ENCODE results near the gene WDR12. TPM values are rescaled to one million over a fixed set of nuclear protein-coding genes. Genes with fewer than 3 reads are reported as not detected.
"Not testable (repeated sequence)": the region's sequence is repeated elsewhere in the genome, so short reads cannot be mapped to it uniquely, and the experiment has no call there.

The WDR12 gene
- total and polyA plus RNA-seq, 2 donors (not counting 3 experiments of a cell fraction or from before 2014, with no cell fraction given) = 8.5 to 65.6 TPM

DNA sequence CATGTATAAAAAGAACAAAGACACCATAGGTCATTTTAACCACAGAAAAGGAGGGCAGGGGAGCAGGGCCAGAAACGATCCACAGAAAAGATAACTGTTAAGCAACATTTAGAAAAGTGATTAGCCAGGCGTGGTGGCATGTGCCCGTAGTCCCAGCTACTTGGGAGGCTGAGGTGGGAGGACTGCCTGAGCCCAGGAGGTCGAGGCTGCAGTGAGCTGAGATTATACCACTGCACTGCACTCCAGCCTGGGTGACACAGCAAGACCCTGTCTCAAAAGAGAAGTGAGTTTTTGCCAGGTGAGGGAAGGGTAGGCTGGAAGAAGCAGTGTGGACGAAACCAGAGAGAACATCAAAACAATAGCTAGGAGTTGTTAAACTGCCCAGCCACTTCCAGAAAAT is 3.3 kb downstream of the WDR12 start:
- no peak for TF ChIP-seq GATA2 (IDR thresholded peaks at IDR 0.05; ENCODE audit: insufficient read depth, insufficient read length, low read depth, low read length)
- no peak for TF ChIP-seq POLR2AphosphoS5 (IDR thresholded peaks at IDR 0.05; ENCODE audit: insufficient read depth, low read depth, low read length)
- TF ChIP-seq CTCF (IDR thresholded peaks at IDR 0.05; ENCODE audit: extremely low read depth in 1 of 2, insufficient read depth in 1 of 2, low read depth in 1 of 2, low read length in 2 of 2) = no peak
- no peak for TF ChIP-seq MAX (IDR thresholded peaks at IDR 0.05; ENCODE audit: insufficient read depth, insufficient read length)
- POLR2A ChIA-PET = no interaction called here
- CTCF ChIA-PET = interaction anchor here (1.3 kb wide), 1 partner anchor 36 kb away, joined by 3 read pairs; the partner anchor contains the start of gene ICA1L
- no peaks in the 10 kb centered on the region for H3K9me1 ChIP-seq (replicated peaks; ENCODE audit: control insufficient read depth, extremely low read depth, insufficient read depth, low read length)
- no TSS peak for BruUV-seq (replicated peaks)
- intact Hi-C loops (cut with micrococcal nuclease) = loop anchor here (2.0 kb wide), 1 partner anchor 37 kb away; the partner anchor contains the start of gene ICA1L
- H3K4me2 ChIP-seq (ENCODE audit: insufficient read depth, low read length) = no peak overlapping the region
- no peaks in the 10 kb centered on the region for H4K20me1 ChIP-seq (replicated peaks; ENCODE audit: control insufficient read depth, extremely low read depth, insufficient read depth, low read length)
- H3K27ac ChIP-seq (ENCODE audit: insufficient read depth, low read depth, low read length) = no peak overlapping the region
- no peaks in the 10 kb centered on the region for H3K9me3 ChIP-seq (replicated peaks; ENCODE audit: control insufficient read depth, insufficient read depth, low read length)
- H3K4me1 ChIP-seq (ENCODE audit: control insufficient read depth, extremely low read depth, insufficient read depth, low read length) = peaks cover 7% of the 10 kb centered on the region
- H3K79me2 ChIP-seq (ENCODE audit: control insufficient read depth, insufficient read depth, low read length) = peaks cover 55% of the 10 kb centered on the region
- H3K27me3 ChIP-seq (ENCODE audit: control insufficient read depth in 2 of 2, insufficient read depth in 2 of 2, low read length in 2 of 2) = no peaks in the 10 kb centered on the region
- FAIRE-seq = no peak
- no peak overlapping the region for H3K9ac ChIP-seq (replicated peaks; ENCODE audit: extremely low read depth, insufficient read depth, low read length)
- H3K4me3 ChIP-seq (replicated peaks in 1 of 3; ENCODE audit: insufficient read depth in 1 of 3, low read depth in 1 of 3, low read length in 3 of 3) = no peak overlapping the region
- H2AFZ ChIP-seq (ENCODE audit: low read depth, low read length) = no peak overlapping the region
- H3K36me3 ChIP-seq (ENCODE audit: control insufficient read depth in 2 of 2, extremely low read depth in 1 of 2, insufficient read depth in 2 of 2, low read length in 2 of 2) = no peaks in the 10 kb centered on the region
- DNase-seq (ENCODE audit: low read depth, low spot score) = no peak
- dilution Hi-C loops (cut with MboI; ENCODE audit: extremely low pct_ligation_motif_present, low sequenced_read_pairs) = no loop called here

DNA sequence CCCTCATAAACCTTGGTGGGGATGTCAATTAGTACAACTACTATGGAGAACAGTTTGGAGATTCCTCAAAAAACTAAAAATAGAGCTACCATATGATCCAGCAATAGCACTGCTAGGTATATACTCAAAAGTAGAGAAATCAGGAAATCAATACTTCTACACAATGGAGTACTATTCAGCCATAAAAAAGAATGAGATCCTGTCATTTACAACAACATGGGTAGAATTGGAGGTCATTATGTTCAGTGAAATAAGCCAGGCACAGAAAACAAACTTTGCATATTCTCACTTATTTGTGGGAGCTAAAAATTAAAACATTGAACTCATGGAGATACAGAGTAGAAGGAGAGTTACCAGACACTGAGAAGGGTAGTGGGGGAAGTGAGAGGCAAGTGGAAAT is 6.0 kb downstream of the WDR12 start:
- POLR2A ChIA-PET; intact Hi-C loops (cut with micrococcal nuclease): not testable (repeated sequence)
- peaks cover 51% of the 10 kb centered on the region for H3K79me2 ChIP-seq (ENCODE audit: control insufficient read depth, insufficient read depth, low read length)

More for the DNA sequence above, 6.0 kb downstream of the WDR12 start:
- H2AFZ ChIP-seq (ENCODE audit: low read depth, low read length); DNase-seq (ENCODE audit: low read depth, low spot score); H3K4me2 ChIP-seq (ENCODE audit: insufficient read depth, low read length); BruUV-seq (replicated peaks); H3K9me1 ChIP-seq (replicated peaks; ENCODE audit: control insufficient read depth, extremely low read depth, insufficient read depth, low read length); H3K27ac ChIP-seq (ENCODE audit: insufficient read depth, low read depth, low read length); H3K9me3 ChIP-seq (replicated peaks; ENCODE audit: control insufficient read depth, insufficient read depth, low read length); dilution Hi-C loops (cut with MboI; ENCODE audit: extremely low pct_ligation_motif_present, low sequenced_read_pairs); FAIRE-seq; H3K27me3 ChIP-seq (ENCODE audit: control insufficient read depth in 2 of 2, insufficient read depth in 2 of 2, low read length in 2 of 2); H3K36me3 ChIP-seq (ENCODE audit: control insufficient read depth in 2 of 2, extremely low read depth in 1 of 2, insufficient read depth in 2 of 2, low read length in 2 of 2); H4K20me1 ChIP-seq (replicated peaks; ENCODE audit: control insufficient read depth, extremely low read depth, insufficient read depth, low read length); H3K4me1 ChIP-seq (ENCODE audit: control insufficient read depth, extremely low read depth, insufficient read depth, low read length); H3K9ac ChIP-seq (replicated peaks; ENCODE audit: extremely low read depth, insufficient read depth, low read length); H3K4me3 ChIP-seq (replicated peaks in 1 of 3; ENCODE audit: insufficient read depth in 1 of 3, low read depth in 1 of 3, low read length in 3 of 3): not testable (repeated sequence)
- CTCF ChIA-PET = interaction anchor here (1.2 kb wide), 1 partner anchor 94 kb away, joined by 3 read pairs; no protein-coding TSS in a partner anchor

Data from endothelial cell of umbilical vein (primary cell).